Thoracic aorta (tissue), 2 donors: Measurements from ENCODE around the gene SWT1. TPM values are rescaled to one million over a fixed set of nuclear protein-coding genes. Genes with fewer than 3 reads are reported as not detected.

Source experiments
- ATAC-seq: fragments of 150-250 bp; one replicate; pipeline ENCODE4 v1.8.0; 2017; ENCODE audit warnings: low read depth; ENCODE audit not compliant: insufficient number of reproducible peaks, low FRiP score
- DNase-seq: peaks from one replicate; pipeline ENCODE4 v3.0.0-alpha.2; 2020; ENCODE audit warnings: low spot score
- H3K27ac ChIP-seq, 2 donors: fragments of 200-600 bp; sonication (generic); 1 replicate in 1 of 2; 2 replicates in 1 of 2; pipeline ENCODE4 v1.5.1; 2016; ENCODE audit warnings: mild to moderate bottlenecking in 2 of 2, moderate library complexity in 2 of 2
- H3K27me3 ChIP-seq: fragments of 200-600 bp; sonication (generic); replicated peaks from 2 replicates; pipeline ENCODE4 v1.6.0; 2016; ENCODE audit warnings: mild to moderate bottlenecking; ENCODE audit not compliant: insufficient read depth
- H3K36me3 ChIP-seq: fragments of 200-600 bp; sonication (generic); one replicate; pipeline ENCODE4 v1.5.1; 2016
- H3K4me1 ChIP-seq, 2 donors: fragments of 200-600 bp; sonication (generic); 1 replicate in 1 of 2; 2 replicates in 1 of 2; pipeline versions ENCODE4 v1.5.1 to v1.6.0; 2016; ENCODE audit warnings: low read depth in 2 of 2, mild to moderate bottlenecking in 1 of 2; ENCODE audit not compliant: control insufficient read depth in 1 of 2
- H3K4me3 ChIP-seq: fragments of 200-600 bp; sonication (generic); 2 replicates; pipeline ENCODE4 v1.5.1; 2016; ENCODE audit warnings: mild to moderate bottlenecking
- H3K9me3 ChIP-seq: fragments of 200-600 bp; sonication (generic); 2 replicates; pipeline ENCODE4 v1.5.1; 2016
- CTCF ChIP-seq: fragments of 200-600 bp; sonication (generic); IDR thresholded peaks from one replicate; pipeline ENCODE4 v1.5.1; 2019; ENCODE audit warnings: antibody characterized with exemption
- total RNA-seq, 2 donors: library from RNA; depleted of rRNA; stranded (reverse); fragments of >200 nt; gene quantifications; one replicate each; pipeline versions ENCODE4 v1.1.0 to v1.2.3, GENCODE V29; 2016

Gene SWT1
- total RNA-seq, 2 donors from 2014 or later, result 5.1 to 9.2 TPM

- Histone ChIP-seq H3K4me1 (no peaks in the 10 kb centered on the region), H3K36me3 (peaks cover 4% of the 10 kb centered on the region), H3K27me3 (no peaks in the 10 kb centered on the region), H3K9me3 (peaks cover 8% of the 10 kb centered on the region), H3K4me3 (no peak overlapping the region), H3K27ac (no peak overlapping the region)
- no peak for ATAC-seq
- TF ChIP-seq CTCF, result no peak
- no peak for DNase-seq
Measured at GRCh38 chr1:185112356-185112755, 44.6 kb upstream of the SWT1 start.

- no peaks in the 10 kb centered on the region for H3K4me1 ChIP-seq
- no peak overlapping the region for H3K27ac ChIP-seq
- DNase-seq (no peak), ATAC-seq (no peak)
- no peak for TF ChIP-seq CTCF
- no peaks in the 10 kb centered on the region for H3K27me3 ChIP-seq
- H3K36me3 ChIP-seq, result peaks cover 24% of the 10 kb centered on the region
- H3K9me3 ChIP-seq, result peaks cover 5% of the 10 kb centered on the region
- H3K4me3 ChIP-seq, result no peak overlapping the region
Measured at GRCh38 chr1:185129708-185130107, 27.3 kb upstream of the SWT1 start.

- ATAC-seq (no peak), DNase-seq (no peak)
- peaks cover 32% of the 10 kb centered on the region for H3K36me3 ChIP-seq
- H3K4me3 ChIP-seq, result no peak overlapping the region
- TF ChIP-seq CTCF, result no peak
- no peaks in the 10 kb centered on the region for H3K4me1 ChIP-seq
- no peak overlapping the region for H3K27ac ChIP-seq
- H3K27me3 ChIP-seq, result no peaks in the 10 kb centered on the region
- peaks cover 5% of the 10 kb centered on the region for H3K9me3 ChIP-seq
Measured at GRCh38 chr1:185132534-185132933, 24.4 kb upstream of the SWT1 start.

GRCh38 chr1:185137896-185138545 is 18.9 kb upstream of the SWT1 start:
- DNase-seq, result no peak
- no peaks in the 10 kb centered on the region for H3K27me3 ChIP-seq
- H3K9me3 ChIP-seq, result no peaks in the 10 kb centered on the region
- no peak overlapping the region for H3K27ac ChIP-seq
- H3K4me3 ChIP-seq, result no peak overlapping the region
- H3K36me3 ChIP-seq, result peaks cover 25% of the 10 kb centered on the region
- ATAC-seq, result no peak
- TF ChIP-seq CTCF, result no peak
- no peaks in the 10 kb centered on the region for H3K4me1 ChIP-seq

- no peak overlapping the region for H3K27ac ChIP-seq
- ATAC-seq, result no peak
- H3K9me3 ChIP-seq, result no peaks in the 10 kb centered on the region
- H3K27me3 ChIP-seq, result no peaks in the 10 kb centered on the region
- TF ChIP-seq CTCF, result no peak
- no peak for DNase-seq
- no peaks in the 10 kb centered on the region for H3K4me1 ChIP-seq
- no peak overlapping the region for H3K4me3 ChIP-seq
- H3K36me3 ChIP-seq, result peaks cover 19% of the 10 kb centered on the region
Measured at GRCh38 chr1:185139246-185139645, 17.7 kb upstream of the SWT1 start.
